ENCODE measurements around the gene MAP3K4.

Gene MAP3K4

DNA sequence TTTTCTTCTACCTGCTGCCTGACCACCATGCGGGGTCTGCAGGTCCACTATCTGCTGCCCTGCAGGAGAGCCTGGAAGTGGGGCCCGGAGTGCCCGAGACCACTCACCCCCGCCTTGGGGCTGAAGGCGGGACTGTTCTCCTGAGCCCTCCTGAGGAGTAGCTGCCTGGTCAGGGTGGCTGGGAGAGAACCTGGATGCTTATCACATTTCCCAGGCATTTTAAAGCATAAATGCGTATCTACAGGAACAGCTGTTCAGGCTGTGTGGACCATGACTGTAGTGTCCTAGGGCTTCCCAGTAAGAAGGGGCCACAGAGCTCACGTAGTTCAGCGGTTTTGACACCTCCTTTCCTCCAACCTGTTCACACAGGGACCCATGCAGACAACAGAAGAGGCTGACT is 159.0 kb downstream of the MAP3K4 start:
- DNase-seq (ENCODE audit: low spot score): no peak

DNA sequence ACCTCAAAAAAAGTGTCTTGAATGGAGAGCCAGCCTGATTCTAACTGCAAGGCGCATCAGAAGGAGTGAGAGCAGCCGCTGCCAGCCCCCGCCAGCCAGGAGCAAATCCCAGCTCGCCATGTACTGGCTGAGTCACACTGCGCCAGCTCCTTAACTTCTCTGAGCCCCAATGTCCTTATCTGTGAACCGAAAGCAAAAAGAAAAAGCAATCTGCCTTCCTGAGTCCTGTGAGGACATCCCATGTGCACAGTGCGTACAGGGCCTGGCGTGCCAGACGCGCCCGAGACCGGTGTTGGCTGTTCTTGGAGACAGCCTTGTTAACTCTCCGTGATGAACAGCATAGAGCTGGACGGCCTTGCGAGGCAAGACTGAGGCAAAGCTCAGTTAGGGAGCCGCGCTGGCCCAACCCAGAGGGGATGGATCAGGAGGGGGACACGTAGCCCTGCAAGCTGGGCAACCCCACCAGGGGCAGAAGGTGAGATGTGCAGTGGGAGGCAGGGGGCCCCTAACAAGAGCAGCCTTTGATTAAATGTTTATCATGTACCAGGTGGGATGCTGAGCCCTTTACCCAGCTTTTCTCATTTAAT is 159.6 kb downstream of the MAP3K4 start:
- DNase-seq (ENCODE audit: low spot score): no peak

DNA sequence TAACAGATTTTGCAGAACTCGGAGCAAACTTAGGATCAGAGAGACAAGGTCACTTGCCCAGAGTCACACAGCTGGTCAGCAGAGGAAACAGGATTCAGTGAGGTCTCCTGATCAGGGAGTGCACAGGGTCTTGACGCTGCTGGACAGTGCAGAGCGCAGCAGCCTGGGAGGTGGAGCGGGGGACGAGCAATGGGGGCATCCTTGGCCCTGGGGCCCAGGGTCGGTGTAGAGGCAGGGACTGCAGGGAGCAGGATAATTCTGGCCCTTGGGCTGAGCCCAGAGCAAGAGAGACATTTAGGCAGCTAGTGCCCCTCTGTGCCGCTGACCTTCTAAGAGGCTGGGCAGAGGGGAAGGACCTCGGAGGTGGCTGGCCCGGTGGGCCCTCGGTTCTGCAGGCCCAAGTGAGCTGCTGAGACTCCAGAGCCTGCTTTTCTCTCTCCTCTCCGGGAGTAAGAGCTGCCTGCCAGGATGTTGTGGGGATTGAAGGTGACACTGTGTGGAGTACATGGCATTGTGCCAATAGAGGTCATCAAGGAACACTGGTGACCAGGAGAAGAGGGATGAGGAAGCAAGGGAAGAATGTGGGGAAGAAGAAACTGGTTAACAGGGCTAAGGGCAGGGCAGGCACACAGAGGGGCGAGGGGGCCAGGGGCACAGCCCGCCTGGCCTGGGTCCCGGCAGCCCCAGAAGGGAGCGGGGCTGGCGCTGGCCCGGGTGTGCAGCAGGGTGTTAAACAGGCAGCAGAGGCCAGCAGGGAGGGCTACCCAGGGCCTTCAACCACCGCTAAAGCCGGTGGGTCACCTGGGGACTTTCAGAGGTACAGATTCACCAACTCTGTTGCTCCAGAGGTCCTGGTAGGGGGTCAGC is 160.3 kb downstream of the MAP3K4 start:
- no peak for DNase-seq (ENCODE audit: low spot score)

DNA sequence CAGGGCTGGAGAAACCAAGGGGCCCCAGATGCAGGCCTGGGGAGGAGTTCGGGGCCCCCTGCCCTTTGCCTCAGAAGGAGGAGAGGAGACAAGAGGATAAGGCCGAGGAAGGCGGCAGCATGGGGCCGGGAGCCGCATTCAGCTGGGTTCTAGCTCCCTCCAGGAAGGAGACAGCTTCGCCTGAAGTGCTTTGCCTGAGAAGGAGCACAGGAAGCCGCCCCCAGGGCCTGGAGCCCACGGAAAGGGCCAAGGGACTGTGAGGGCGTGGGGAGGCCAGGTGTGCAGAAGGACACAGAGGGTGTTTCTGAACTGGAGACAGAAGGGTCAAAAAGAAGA is 160.9 kb downstream of the MAP3K4 start:
- DNase-seq (ENCODE audit: low spot score): no peak

DNA sequence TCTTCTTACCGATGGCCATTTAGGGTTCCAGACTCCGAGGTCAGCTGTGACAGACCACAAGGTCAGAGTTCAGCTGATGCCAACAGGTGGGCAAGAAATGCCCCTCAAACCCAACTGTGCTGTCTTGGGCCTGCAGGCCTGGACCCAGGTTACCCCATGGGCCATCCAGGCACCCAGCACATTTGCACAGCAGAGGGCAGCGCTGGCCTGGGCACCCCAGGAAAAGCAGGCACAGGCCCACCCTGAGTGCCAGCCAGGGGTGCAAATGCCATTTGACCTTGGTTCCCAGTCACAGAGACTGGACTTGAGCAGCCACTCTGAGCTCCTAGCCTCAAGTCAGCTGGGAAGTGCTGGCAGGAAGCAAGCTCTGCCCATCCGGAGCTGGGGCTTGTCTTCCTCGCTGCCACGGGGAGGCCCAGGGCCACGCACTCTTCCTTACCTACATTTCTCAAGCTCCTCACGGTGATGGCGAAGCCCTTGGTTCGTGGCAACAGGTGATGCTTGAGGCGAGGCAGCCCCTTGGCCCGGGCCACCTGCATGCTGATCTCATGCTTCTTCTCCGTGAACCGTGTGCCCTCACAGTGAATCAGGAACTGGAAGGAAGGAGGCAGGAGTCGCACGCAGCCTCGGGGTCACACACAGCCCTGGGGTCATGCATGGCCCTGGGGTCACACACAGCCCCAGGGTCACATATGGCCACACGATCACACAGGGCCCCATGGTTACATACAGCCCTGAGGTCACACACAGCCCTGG is 161.5 kb downstream of the MAP3K4 start:
- no peak for DNase-seq (ENCODE audit: low spot score)

DNA sequence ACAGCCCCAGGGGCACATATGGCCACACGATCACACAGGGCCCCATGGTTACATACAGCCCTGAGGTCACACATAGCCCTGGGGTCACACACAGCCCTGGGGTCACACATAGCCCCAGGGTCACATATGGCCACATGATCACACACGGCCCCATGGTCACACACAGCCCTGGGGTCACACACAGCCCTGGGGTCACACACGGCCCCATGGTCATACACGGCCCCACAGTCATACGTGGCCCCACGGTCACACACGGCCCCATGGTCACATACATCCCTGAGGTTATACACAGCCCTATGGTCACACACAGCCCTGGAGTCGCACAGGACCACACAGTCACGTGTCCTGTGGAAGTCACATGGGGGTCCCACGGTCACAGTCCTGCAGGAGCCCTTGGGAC is 162.2 kb downstream of the MAP3K4 start:
- no peak for DNase-seq (ENCODE audit: low spot score)

DNA sequence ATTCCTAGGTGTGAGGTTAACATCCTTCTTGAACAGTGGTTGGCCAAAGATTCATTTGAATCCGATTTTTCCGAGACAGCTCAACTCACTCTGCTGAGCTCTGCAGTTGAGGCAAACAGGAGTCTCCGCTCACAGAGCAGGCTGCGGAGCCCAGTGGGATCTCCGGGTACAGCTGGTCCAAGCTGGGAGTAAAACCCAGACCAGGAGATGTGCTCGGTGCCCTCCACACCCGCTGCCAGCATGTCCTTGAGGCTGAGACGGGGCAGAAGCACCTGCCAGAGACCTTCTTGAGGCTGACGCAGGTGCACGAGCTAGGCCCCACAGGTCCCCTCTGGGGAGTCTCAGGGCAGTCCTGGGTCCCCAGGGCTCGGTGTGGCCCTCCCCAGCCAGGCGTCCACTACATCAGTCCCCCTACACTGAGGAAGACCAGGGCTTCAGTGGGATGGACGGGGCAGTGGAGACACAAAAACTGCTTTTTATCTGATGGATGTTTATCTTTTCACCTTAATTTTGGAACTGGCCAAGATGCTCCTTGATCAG is 163.3 kb downstream of the MAP3K4 start:
- no peak for DNase-seq (ENCODE audit: low spot score)

DNA sequence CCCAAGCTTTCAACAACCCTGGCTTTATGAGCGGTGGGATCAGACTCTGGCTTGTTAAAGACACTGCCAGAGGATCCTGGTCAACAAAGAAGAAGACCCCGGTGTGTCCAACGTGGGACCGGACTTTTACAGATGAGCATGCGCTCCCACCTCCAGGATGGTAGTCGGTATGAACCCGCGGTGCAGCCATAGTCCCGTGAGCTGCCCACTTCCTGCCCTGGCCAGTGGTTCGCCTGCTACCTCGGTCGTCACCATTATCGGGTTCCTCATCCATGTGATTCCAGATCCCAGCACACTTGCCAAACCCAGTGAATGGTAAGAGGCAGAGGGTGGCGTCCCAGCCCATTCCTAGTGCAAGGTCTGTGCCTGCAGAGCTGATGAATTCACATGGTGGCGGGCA is 169.6 kb downstream of the MAP3K4 start:
- no peak for DNase-seq (ENCODE audit: low spot score)

DNA sequence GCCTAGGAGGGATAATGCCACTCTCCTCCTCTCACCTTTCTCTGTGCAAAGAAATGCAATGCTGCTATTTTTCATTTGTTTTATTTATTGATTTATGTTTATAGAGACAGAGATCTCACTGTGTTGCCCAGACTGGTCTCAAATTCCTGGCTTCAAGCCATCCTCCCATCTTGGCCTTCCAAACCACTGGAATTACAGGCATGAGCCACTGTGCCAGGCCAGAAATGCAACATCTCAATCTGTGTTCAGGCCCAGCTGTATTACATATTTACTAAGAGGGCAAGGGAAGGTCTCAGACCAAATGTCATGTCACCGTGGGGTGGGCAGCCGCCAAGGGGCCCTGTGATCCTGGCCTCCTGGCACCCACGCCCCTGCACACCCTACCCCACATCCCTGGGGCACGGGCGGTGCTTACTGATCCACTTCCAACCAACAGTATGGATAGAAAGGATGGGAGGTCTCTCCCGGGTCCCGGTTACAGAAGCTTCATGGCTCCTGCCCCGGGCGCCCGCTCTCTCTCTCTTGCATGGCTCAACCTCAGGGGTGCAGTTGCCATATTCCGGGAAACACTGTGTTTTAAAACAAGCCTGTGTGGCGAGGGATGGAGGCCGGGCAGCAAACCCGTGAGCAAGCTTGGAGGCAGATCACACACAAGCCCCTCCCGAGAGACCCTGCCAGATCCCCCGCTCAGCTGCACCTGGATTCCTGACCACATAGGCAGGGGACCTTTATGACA is 170.5 kb downstream of the MAP3K4 start:
- DNase-seq (ENCODE audit: low spot score): no peak

DNA sequence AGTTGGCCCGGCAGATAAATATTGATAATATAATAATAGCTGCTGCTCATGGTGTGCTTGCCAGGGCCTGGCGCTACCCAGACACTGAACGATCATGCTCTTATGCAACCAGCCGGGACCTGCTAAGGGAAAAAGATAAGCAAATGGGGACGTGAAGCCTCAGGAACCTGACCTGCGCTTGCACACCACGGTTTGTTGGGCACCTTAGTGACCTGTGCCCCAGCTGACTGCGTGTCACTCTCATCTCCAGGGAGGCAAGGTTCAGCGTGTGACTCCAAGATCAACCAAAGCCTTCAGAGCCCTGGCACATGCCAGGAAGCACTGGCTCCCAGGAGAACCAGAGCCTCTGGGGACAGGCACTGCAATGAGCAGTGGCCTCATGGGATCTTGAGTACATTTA is 171.2 kb downstream of the MAP3K4 start:
- no peak for DNase-seq (ENCODE audit: low spot score)

DNA sequence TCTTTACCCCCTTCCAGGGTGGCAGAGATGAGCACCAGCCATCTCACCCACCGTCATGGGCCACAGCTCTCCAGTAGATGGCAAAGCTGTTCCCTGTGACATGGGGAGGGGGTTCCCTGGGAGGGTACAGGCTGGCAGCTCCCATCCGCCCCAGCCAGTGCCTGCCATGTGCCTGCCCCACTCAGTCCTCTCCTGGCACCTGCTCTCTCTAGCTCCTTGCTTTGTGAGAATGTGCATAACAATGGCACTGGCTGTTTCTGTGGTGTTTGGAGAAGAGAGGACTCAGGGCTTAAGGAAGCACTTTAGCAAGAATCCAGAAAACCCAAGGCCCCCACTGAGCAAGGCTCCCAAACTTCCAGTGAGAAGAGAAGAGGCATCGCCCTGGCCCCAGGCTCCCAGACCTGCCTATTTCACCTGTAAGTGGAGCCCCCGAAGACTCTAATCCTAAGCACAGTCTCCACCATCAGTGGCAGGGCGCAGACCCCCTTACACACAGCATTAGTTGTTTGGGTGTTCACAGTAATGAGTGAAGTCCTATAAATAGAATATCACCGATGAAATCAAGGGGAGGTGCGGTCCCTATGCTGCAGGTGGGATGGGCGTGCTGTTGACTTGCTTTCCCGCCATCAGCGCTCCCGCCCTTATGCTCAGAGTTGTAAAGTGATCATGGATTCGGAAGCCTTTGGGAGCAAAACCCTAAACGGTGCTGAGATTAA is 172.1 kb downstream of the MAP3K4 start:
- DNase-seq (ENCODE audit: low spot score): no peak

DNA sequence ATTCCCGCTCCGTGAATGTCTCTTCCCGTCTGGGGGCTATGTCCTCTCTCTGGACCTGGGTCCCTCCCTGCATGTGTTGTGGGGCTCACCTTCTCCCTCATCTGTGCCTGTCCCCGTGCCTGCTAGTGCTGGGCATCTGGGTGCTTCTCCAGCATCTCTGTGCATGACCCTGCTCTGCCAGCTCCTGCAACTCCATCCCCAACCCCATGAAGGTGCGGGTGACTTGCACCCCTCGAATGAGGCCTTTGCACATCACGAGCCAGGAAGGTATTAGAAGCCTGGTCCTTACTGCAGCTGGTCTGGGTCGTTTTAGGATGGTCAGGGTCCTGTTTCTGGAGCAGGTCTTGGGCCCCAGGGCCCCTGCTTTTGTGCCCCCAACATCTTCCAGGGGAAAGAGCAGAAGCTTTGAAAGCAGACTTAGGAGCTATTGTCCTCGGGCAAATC is 172.6 kb downstream of the MAP3K4 start:
- DNase-seq (ENCODE audit: low spot score): no peak

DNA sequence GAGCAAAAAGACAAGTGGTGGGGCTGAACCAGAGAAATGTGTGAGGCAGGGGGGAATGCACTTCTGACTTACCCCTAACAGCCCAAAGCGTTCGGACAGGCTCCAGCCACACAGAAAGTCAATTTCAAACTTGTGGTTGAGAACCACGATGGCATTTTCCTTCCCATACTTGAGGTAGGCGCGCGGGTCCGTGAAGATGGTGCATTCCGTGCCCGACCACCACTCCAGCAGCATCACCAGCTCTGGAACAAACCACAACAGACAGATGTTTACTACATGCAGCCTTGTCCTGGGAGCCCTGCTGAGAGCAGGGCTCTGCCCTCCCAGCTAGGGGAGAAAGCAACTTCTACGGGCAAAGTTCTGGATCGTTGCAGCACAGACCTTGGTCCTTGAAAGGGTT is 174.6 kb downstream of the MAP3K4 start:
- DNase-seq (ENCODE audit: low spot score): no peak

DNA sequence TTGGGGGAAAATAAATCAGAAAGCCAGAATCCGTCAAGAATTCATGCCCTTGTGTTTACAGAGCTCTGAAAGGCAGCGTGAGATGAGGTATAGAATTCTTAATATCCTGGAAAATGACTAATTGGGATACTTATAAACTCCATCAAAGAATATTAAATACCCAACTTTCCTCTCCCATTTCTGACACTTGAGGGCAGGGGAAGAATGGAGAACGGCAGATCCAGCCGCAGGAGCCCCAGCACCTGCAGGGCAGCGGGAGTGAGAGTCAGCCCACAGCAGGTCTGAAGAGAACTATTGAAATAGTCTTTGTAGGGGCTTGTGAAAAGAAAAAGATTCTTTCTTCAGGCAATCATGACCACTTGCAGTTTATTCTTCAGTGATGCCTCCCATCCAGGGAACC is 175.1 kb downstream of the MAP3K4 start:
- DNase-seq (ENCODE audit: low spot score): no peak
